ENCODE results near the gene MTMR6. TPM values are rescaled to one million over a fixed set of nuclear protein-coding genes. Genes with fewer than 3 reads are reported as not detected.

MTMR6 gene
- total RNA-seq, 2 donors from 2014 or later: 6.3 to 7.7 TPM

DNA sequence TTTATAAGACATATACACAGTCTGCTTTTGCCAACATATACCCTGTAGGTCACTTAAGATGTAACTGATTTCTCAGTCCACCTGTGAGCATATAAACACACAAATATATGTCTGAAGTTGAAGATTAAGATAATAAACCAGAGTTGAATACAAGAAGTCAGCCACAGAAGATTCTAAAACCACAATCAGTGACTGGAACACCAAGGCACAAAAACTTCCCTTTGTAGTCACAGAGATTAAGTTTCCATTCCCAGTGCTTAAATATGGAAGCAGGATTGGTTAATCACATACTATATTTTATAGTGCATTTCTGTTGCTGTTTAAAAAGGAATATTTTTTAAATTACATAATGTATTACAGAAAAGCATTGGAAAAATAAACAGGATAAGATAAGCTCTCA is 39.9 kb downstream of the MTMR6 start:
- Mint-ChIP-seq H3K4me1 (no peaks in the 10 kb centered on the region), H3K27ac (no peak overlapping the region), H3K4me3 (no peak overlapping the region), H3K27me3 (ENCODE audit: insufficient read depth) (no peaks in the 10 kb centered on the region), H3K36me3 (ENCODE audit: low read depth) (peaks cover 14% of the 10 kb centered on the region), H3K9me3 (peaks cover 4% of the 10 kb centered on the region)
- Histone ChIP-seq H3K9me3 (ENCODE audit: control insufficient read depth, low read length) (no peaks in the 10 kb centered on the region), H3K36me3 (ENCODE audit: control insufficient read depth, insufficient read depth, low read length) (peaks cover 24% of the 10 kb centered on the region), H3K4me3 (ENCODE audit: low read length) (no peak overlapping the region), H3K9ac (ENCODE audit: extremely low read depth, low read length, poor library complexity, severe bottlenecking) (no peak overlapping the region), H3K4me1 (ENCODE audit: control insufficient read depth, insufficient read depth, low read length) (no peaks in the 10 kb centered on the region), H3K27ac (ENCODE audit: low read depth, low read length) (no peak overlapping the region), H3K27me3 (ENCODE audit: control insufficient read depth, insufficient read depth, low read length, poor library complexity, severe bottlenecking) (no peaks in the 10 kb centered on the region)
- DNase-seq: no peak
- TF ChIP-seq, protein P1, sequence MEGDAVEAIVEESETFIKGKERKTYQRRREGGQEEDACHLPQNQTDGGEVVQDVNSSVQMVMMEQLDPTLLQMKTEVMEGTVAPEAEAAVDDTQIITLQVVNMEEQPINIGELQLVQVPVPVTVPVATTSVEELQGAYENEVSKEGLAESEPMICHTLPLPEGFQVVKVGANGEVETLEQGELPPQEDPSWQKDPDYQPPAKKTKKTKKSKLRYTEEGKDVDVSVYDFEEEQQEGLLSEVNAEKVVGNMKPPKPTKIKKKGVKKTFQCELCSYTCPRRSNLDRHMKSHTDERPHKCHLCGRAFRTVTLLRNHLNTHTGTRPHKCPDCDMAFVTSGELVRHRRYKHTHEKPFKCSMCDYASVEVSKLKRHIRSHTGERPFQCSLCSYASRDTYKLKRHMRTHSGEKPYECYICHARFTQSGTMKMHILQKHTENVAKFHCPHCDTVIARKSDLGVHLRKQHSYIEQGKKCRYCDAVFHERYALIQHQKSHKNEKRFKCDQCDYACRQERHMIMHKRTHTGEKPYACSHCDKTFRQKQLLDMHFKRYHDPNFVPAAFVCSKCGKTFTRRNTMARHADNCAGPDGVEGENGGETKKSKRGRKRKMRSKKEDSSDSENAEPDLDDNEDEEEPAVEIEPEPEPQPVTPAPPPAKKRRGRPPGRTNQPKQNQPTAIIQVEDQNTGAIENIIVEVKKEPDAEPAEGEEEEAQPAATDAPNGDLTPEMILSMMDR (conservative IDR thresholded peaks at IDR 0.05): no peak

DNA sequence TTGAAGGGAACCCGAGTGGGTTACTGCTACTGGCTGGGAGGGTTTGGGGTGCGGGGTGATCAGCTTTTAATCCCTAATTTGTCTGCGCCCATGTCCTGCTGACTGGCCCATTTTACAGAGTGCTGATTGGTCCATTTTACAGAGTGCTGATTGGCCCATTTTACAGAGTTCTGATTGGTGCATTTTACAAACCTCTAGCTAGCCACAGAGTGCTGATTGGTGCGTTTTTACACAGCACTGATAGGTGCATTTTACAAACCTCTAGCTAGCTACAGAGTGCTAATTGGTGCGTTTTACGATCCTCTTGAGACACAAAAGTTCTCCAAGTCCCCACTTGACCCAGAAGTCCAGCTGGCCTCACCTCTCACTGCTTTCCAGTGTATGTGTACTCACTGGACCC is 43.2 kb downstream of the MTMR6 start:
- H3K4me1 Mint-ChIP-seq: no peaks in the 10 kb centered on the region
- peaks cover 6% of the 10 kb centered on the region for H3K9me3 Mint-ChIP-seq
- Histone ChIP-seq H3K27ac (ENCODE audit: low read depth, low read length) (no peak overlapping the region), H3K9ac (ENCODE audit: extremely low read depth, low read length, poor library complexity, severe bottlenecking) (no peak overlapping the region), H3K4me3 (ENCODE audit: low read length) (no peak overlapping the region), H3K9me3 (ENCODE audit: control insufficient read depth, low read length) (no peaks in the 10 kb centered on the region), H3K36me3 (ENCODE audit: control insufficient read depth, insufficient read depth, low read length) (peaks cover 15% of the 10 kb centered on the region), H3K4me1 (ENCODE audit: control insufficient read depth, insufficient read depth, low read length) (no peaks in the 10 kb centered on the region), H3K27me3 (ENCODE audit: control insufficient read depth, insufficient read depth, low read length, poor library complexity, severe bottlenecking) (no peaks in the 10 kb centered on the region)
- WGBS, 2 experiments (ENCODE audit: insufficient coverage in 1 of 2, insufficient read length in 1 of 2): 94 to 100% methylated on average over 5 to 6 of the region's 6 CpGs
- H3K4me3 Mint-ChIP-seq: no peak overlapping the region
- H3K27me3 Mint-ChIP-seq (ENCODE audit: insufficient read depth): no peaks in the 10 kb centered on the region
- TF ChIP-seq, protein P1 (conservative IDR thresholded peaks at IDR 0.05): no peak
- H3K27ac Mint-ChIP-seq: no peak overlapping the region
- DNase-seq: no peak
- peaks cover 14% of the 10 kb centered on the region for H3K36me3 Mint-ChIP-seq (ENCODE audit: low read depth)

DNA sequence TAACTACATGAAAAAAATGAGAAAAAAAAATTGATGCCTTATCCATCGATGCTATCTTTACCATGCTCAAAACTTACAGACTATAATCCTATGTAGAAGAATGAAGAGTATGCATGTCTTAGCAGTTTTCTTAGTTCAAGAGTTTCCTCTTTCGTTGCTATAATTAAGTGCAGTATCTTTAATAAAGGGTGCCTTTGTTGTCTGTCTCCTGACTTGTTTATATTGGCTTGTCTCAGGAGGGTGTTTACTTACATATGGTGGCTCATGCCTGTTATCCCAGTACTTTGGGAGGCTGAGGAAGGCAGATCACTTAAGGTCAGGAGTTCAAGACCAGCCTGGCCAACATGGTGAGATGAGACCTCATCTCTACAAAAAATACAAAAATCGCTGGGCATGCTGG is 44.3 kb downstream of the MTMR6 start:
- Histone ChIP-seq H3K27me3 (ENCODE audit: control insufficient read depth, insufficient read depth, low read length, poor library complexity, severe bottlenecking) (no peaks in the 10 kb centered on the region), H3K4me1 (ENCODE audit: control insufficient read depth, insufficient read depth, low read length) (no peaks in the 10 kb centered on the region), H3K9me3 (ENCODE audit: control insufficient read depth, low read length) (no peaks in the 10 kb centered on the region), H3K4me3 (ENCODE audit: low read length) (no peak overlapping the region), H3K27ac (ENCODE audit: low read depth, low read length) (no peak overlapping the region), H3K9ac (ENCODE audit: extremely low read depth, low read length, poor library complexity, severe bottlenecking) (no peak overlapping the region), H3K36me3 (ENCODE audit: control insufficient read depth, insufficient read depth, low read length) (peaks cover 6% of the 10 kb centered on the region)
- H3K36me3 Mint-ChIP-seq (ENCODE audit: low read depth): peaks cover 14% of the 10 kb centered on the region
- WGBS, 2 experiments (ENCODE audit: insufficient coverage in 1 of 2, insufficient read length in 1 of 2): 93 to 95% methylated on average over 2 to 3 of the region's 3 CpGs
- H3K9me3 Mint-ChIP-seq: peaks cover 6% of the 10 kb centered on the region
- H3K27ac Mint-ChIP-seq: no peak overlapping the region
- DNase-seq: no peak
- TF ChIP-seq, protein P1 (conservative IDR thresholded peaks at IDR 0.05): no peak
- H3K4me3 Mint-ChIP-seq: no peak overlapping the region
- H3K4me1 Mint-ChIP-seq: no peaks in the 10 kb centered on the region
- no peaks in the 10 kb centered on the region for H3K27me3 Mint-ChIP-seq (ENCODE audit: insufficient read depth)
